A549 (cell line): ENCODE measurements around the gene ATAD5. TPM values are rescaled to one million over a fixed set of nuclear protein-coding genes. Genes with fewer than 3 reads are reported as not detected.

ENCODE experiments used
- FOSB ChIP-seq: fragments of 250-450 bp; sonication (Bioruptor Pico); IDR thresholded peaks from 2 replicates; pipeline ENCODE4 v1.5.0; 2020; ENCODE audit warnings: mild to moderate bottlenecking, moderate library complexity
- HOXB13 ChIP-seq: fragments of 250-450 bp; sonication (Bioruptor Pico); IDR thresholded peaks from 2 replicates; pipeline ENCODE4 v1.5.0; 2020; ENCODE audit warnings: low read depth, mild to moderate bottlenecking, moderate library complexity
- RAD21 ChIP-seq, 2 experiments: fragments of >200 bp in 1 of 2; sonication (Bioruptor Twin) in 1 of 2; formaldehyde crosslinking in 1 of 2; IDR thresholded peaks in 1 of 2; conservative IDR thresholded peaks in 1 of 2; 2 replicates in 1 of 2; 3 replicates in 1 of 2; pipeline ENCODE4 v1.6.1; 2012 to 2018; ENCODE audit warnings: inconsistent platforms in 1 of 2
- polyA plus RNA-seq, 4 experiments: library from polyadenylated mRNA; depleted of rRNA in 3 of 4; stranded (reverse); fragments of >200 nt; fragmentation: RNase III in 1 of 4; extraction: RNeasy Plus Mini Kit Qiagen cat#74134 plus additional on column Dnase treatment in 1 of 4; gene quantifications; 2 replicates in 3 of 4; 3 replicates in 1 of 4; pipeline ENCODE4 v1.2.3, GENCODE V29; 2011 to 2017
- small RNA-seq, 6 experiments: library from RNA; depleted of rRNA; stranded (forward); fragments of <200 nt; gene quantifications; one replicate each; pipeline ENCODE3, GENCODE V24; 2012

Gene ATAD5
- polyA plus RNA-seq, 2 of the 4 experiments (the other 2 are of a cell fraction), result 4.5 to 9.5 TPM

- TF ChIP-seq RAD21 (conservative IDR thresholded peaks at IDR 0.05 in 1 of 2, IDR thresholded peaks at IDR 0.05 in 1 of 2), result no peak
- no peak for TF ChIP-seq HOXB13 (CRISPR knock-in tag)
- no peak for TF ChIP-seq FOSB
Measured at GRCh38 chr17:30942308-30943079, 110.7 kb downstream of the ATAD5 start (continued).

Small RNA genes lying within 50 kb of the gene (small RNA-seq; reads per million reads assigned to genes)
- gene RNU6-298P, result 0 reads per million in 6 experiments

Other genes starting within 250 kb of the ATAD5 start
- gene CRLF3, start 7.3 kb upstream of the ATAD5 start, polyA plus RNA-seq (2011; rRNA removed), result 26.6 and 31.0 TPM in 2 replicates
- gene CRLF3, start 7.3 kb upstream of the ATAD5 start, polyA plus RNA-seq (2017; fragmentation: RNase III; extraction: RNeasy Plus Mini Kit Qiagen cat#74134 plus additional on column Dnase treatment), result 16.1 to 17.4 TPM (median 16.3 TPM) in 3 replicates
- 25.3 and 27.5 TPM in 2 replicates for gene TEFM, start 74.3 kb downstream of the ATAD5 start, polyA plus RNA-seq (2011; rRNA removed)
- 26.8 to 31.6 TPM (median 30.6 TPM) in 3 replicates for gene TEFM, start 74.3 kb downstream of the ATAD5 start, polyA plus RNA-seq (2017; fragmentation: RNase III; extraction: RNeasy Plus Mini Kit Qiagen cat#74134 plus additional on column Dnase treatment)
- gene ADAP2, start 90.0 kb downstream of the ATAD5 start, polyA plus RNA-seq (2011; rRNA removed), result 4.5 and 5.0 TPM in 2 replicates
- 3.3 to 3.9 TPM (median 3.7 TPM) in 3 replicates for gene ADAP2, start 90.0 kb downstream of the ATAD5 start, polyA plus RNA-seq (2017; fragmentation: RNase III; extraction: RNeasy Plus Mini Kit Qiagen cat#74134 plus additional on column Dnase treatment)
- gene RNF135, start 139.1 kb downstream of the ATAD5 start, polyA plus RNA-seq (2011; rRNA removed), result 35.0 and 43.1 TPM in 2 replicates
- 23.1 to 25.8 TPM (median 24.7 TPM) in 3 replicates for gene RNF135, start 139.1 kb downstream of the ATAD5 start, polyA plus RNA-seq (2017; fragmentation: RNase III; extraction: RNeasy Plus Mini Kit Qiagen cat#74134 plus additional on column Dnase treatment)